IMR-90 (cell line): ENCODE measurements around the gene MOV10L1. TPM values are rescaled to one million over a fixed set of nuclear protein-coding genes. Genes with fewer than 3 reads are reported as not detected.

Source experiments
- ATAC-seq: fragments of 200-7000 bp; cut with Tn5 transposase; 2 replicates; pipeline ENCODE4 v1.9.1; 2020; ENCODE audit warnings: low read depth, mild to moderate bottlenecking, moderate library complexity
- BruUV-seq: library from RNA; stranded (reverse); fragments of 400-500 nt; replicated peaks from 2 replicates; lab custom pipeline; 2021; lab: Mats Ljungman, UMichigan
- CTCF ChIA-PET: fragments of 300-600 bp; formaldehyde crosslinking; extraction: SDS; loops from one replicate; lab custom pipeline; 2021; ENCODE audit warnings: antibody characterized with exemption; lab: Yijun Ruan, JAX
- POLR2A ChIA-PET: fragments of 300-600 bp; sonication (Branson Sonifier 250); formaldehyde crosslinking; loops from one replicate; lab custom pipeline; 2022; ENCODE audit warnings: antibody characterized with exemption; ENCODE audit not compliant: unreplicated experiment; lab: Charles Lee
- DNase-seq: peaks from one replicate; pipeline ENCODE4 v3.0.0; 2013
- H2AFZ ChIP-seq: replicated peaks from 2 replicates; pipeline ENCODE3; 2013; ENCODE audit warnings: low read length, mild to moderate bottlenecking; ENCODE audit not compliant: poor library complexity
- H2AK5ac ChIP-seq: 2 replicates; pipeline ENCODE4 v1.6.1; 2013; ENCODE audit warnings: low read depth, low read length, inconsistent platforms
- H2AK9ac ChIP-seq: replicated peaks from 2 replicates; pipeline ENCODE3; 2013; ENCODE audit warnings: mild to moderate bottlenecking, low read depth, low read length, moderate library complexity; ENCODE audit not compliant: poor library complexity
- H2BK120ac ChIP-seq: 2 replicates; pipeline ENCODE4 v1.6.1; 2013; ENCODE audit warnings: low read depth, low read length, inconsistent platforms
- H2BK15ac ChIP-seq: 3 replicates; pipeline ENCODE4 v1.6.1; 2013; ENCODE audit warnings: low read depth, low read length, inconsistent platforms
- H2BK20ac ChIP-seq: 2 replicates; pipeline ENCODE4 v1.6.1; 2013; ENCODE audit warnings: low read depth, mild to moderate bottlenecking, inconsistent platforms, low read length, moderate library complexity
- H2BK5ac ChIP-seq: 2 replicates; pipeline ENCODE4 v1.6.1; 2013; ENCODE audit warnings: mild to moderate bottlenecking, low read depth, low read length, inconsistent platforms; ENCODE audit not compliant: poor library complexity, severe bottlenecking
- H3K14ac ChIP-seq: replicated peaks from 2 replicates; pipeline ENCODE4 v1.6.1; 2013; ENCODE audit warnings: low read depth, low read length, inconsistent platforms
- H3K18ac ChIP-seq: 2 replicates; pipeline ENCODE4 v1.6.1; 2013; ENCODE audit warnings: low read depth, low read length, control low read depth
- H3K23ac ChIP-seq: 2 replicates; pipeline ENCODE4 v1.6.1; 2013; ENCODE audit warnings: low read depth, low read length, inconsistent platforms
- H3K27ac ChIP-seq: 2 replicates; pipeline ENCODE4 v1.5.1; 2013; ENCODE audit warnings: mild to moderate bottlenecking, control low read depth, low read length; ENCODE audit not compliant: insufficient read depth
- H3K27me3 ChIP-seq: 2 replicates; pipeline ENCODE4 v1.6.1; 2013; ENCODE audit warnings: low read length; ENCODE audit not compliant: control insufficient read depth, insufficient read depth
- H3K36me3 ChIP-seq: 2 replicates; pipeline ENCODE4 v1.6.1; 2013; ENCODE audit warnings: low read length, mixed read lengths; ENCODE audit not compliant: control insufficient read depth, insufficient read depth
- H3K4ac ChIP-seq: 2 replicates; pipeline ENCODE4 v1.6.1; 2013; ENCODE audit warnings: low read depth, low read length, inconsistent platforms
- H3K4me1 ChIP-seq: 2 replicates; pipeline ENCODE4 v1.6.1; 2013; ENCODE audit warnings: low read length, mixed read lengths; ENCODE audit not compliant: control insufficient read depth, insufficient read depth
- H3K4me2 ChIP-seq: 2 replicates; pipeline ENCODE4 v1.6.1; 2013; ENCODE audit warnings: low read depth, mild to moderate bottlenecking, control low read depth, low read length, moderate library complexity
- H3K4me3 ChIP-seq: 2 replicates; pipeline ENCODE4 v1.5.1; 2013; ENCODE audit warnings: low read depth, mild to moderate bottlenecking, control low read depth, low read length, moderate library complexity; ENCODE audit not compliant: insufficient read depth
- H3K56ac ChIP-seq: 2 replicates; pipeline ENCODE4 v1.6.1; 2013; ENCODE audit warnings: low read length, inconsistent platforms; ENCODE audit not compliant: insufficient read depth; ENCODE audit errors: extremely low read depth
- H3K79me1 ChIP-seq, 2 experiments: 2 replicates each; pipeline ENCODE4 v1.6.1; 2013; ENCODE audit warnings: low read length in 2 of 2, inconsistent platforms in 1 of 2, low read depth in 1 of 2
- H3K9ac ChIP-seq: 2 replicates; pipeline ENCODE4 v1.6.1; 2013; ENCODE audit warnings: low read depth, low read length, control low read depth
- H3K9me1 ChIP-seq: 2 replicates; pipeline ENCODE4 v1.6.1; 2013; ENCODE audit warnings: low read length, inconsistent platforms; ENCODE audit not compliant: insufficient read depth
- H3K9me3 ChIP-seq: 2 replicates; pipeline ENCODE4 v1.6.1; 2013; ENCODE audit warnings: low read length; ENCODE audit not compliant: control insufficient read depth, insufficient read depth
- H4K20me1 ChIP-seq: 2 replicates; pipeline ENCODE4 v1.6.1; 2013; ENCODE audit warnings: low read length, inconsistent platforms; ENCODE audit not compliant: insufficient read depth
- H4K5ac ChIP-seq: 2 replicates; pipeline ENCODE4 v1.6.1; 2013; ENCODE audit warnings: mild to moderate bottlenecking, low read depth, low read length, control low read depth
- H4K8ac ChIP-seq, 2 experiments: 2 replicates each; pipeline ENCODE4 v1.6.1; 2013; ENCODE audit warnings: low read depth in 2 of 2, low read length in 2 of 2, control low read depth in 1 of 2, inconsistent platforms in 1 of 2
- H4K91ac ChIP-seq: 2 replicates; pipeline ENCODE4 v1.6.1; 2013; ENCODE audit warnings: low read depth, low read length, inconsistent platforms; ENCODE audit not compliant: insufficient read depth
- BHLHE40 ChIP-seq: fragments of 150-350 bp; IDR thresholded peaks from 2 replicates; pipeline ENCODE4 v1.6.1; 2016; ENCODE audit warnings: mild to moderate bottlenecking, low read depth, low read length
- CEBPB ChIP-seq: IDR thresholded peaks from 2 replicates; pipeline ENCODE4 v1.6.1; 2012; ENCODE audit warnings: low read depth, low read length, improper control_type of control experiment
- RCOR1 ChIP-seq: IDR thresholded peaks from 2 replicates; pipeline ENCODE4 v1.6.1; 2012; ENCODE audit warnings: mild to moderate bottlenecking, low read length, improper control_type of control experiment; ENCODE audit not compliant: insufficient replicate concordance
- WGBS, 2 experiments: methylation state at CpG; one replicate each; pipeline versions ENCODE4 v1.1.5 to v1.1.7; 2013; ENCODE audit warnings: missing lambda C conversion rate in 2 of 2; ENCODE audit not compliant: insufficient read length in 1 of 2; ENCODE audit errors: extremely low coverage in 2 of 2; 5-methylcytosine and 5-hydroxymethylcytosine counted together
- dilution Hi-C: fragments of 300-500 bp; cut with HindIII; formaldehyde crosslinking; loops from one replicate; pipeline ENCODE4 v1.14.3; 2018; ENCODE audit warnings: low sequenced_read_pairs; ENCODE audit not compliant: unreplicated experiment
- in situ Hi-C: fragments of 300-500 bp; cut with MboI; formaldehyde crosslinking; loops from 3 replicates; pipeline ENCODE4 v1.14.3; 2019; ENCODE audit warnings: low sequenced_read_pairs, inconsistent platforms, mixed read lengths
- intact Hi-C: fragments of 100-400 bp; cut with micrococcal nuclease; formaldehyde crosslinking; loops from 2 replicates; pipeline ENCODE4 v1.10.0; 2022
- polyA plus RNA-seq, 3 experiments: library from polyadenylated mRNA; depleted of rRNA; stranded (reverse); fragments of >200 nt; gene quantifications; 2 replicates each; pipeline ENCODE4 v1.2.3, GENCODE V29; 2012; ENCODE audit warnings: low replicate concordance in 1 of 3
- total RNA-seq: library from RNA; depleted of rRNA; stranded (reverse); fragments of >200 nt; gene quantifications from 2 replicates; pipeline ENCODE4 v1.2.3, GENCODE V29; 2012

Gene MOV10L1
- total and polyA plus RNA-seq, 2 of the 4 experiments (the other 2 are of a cell fraction) = 0.72 to 1.4 TPM

DNA sequence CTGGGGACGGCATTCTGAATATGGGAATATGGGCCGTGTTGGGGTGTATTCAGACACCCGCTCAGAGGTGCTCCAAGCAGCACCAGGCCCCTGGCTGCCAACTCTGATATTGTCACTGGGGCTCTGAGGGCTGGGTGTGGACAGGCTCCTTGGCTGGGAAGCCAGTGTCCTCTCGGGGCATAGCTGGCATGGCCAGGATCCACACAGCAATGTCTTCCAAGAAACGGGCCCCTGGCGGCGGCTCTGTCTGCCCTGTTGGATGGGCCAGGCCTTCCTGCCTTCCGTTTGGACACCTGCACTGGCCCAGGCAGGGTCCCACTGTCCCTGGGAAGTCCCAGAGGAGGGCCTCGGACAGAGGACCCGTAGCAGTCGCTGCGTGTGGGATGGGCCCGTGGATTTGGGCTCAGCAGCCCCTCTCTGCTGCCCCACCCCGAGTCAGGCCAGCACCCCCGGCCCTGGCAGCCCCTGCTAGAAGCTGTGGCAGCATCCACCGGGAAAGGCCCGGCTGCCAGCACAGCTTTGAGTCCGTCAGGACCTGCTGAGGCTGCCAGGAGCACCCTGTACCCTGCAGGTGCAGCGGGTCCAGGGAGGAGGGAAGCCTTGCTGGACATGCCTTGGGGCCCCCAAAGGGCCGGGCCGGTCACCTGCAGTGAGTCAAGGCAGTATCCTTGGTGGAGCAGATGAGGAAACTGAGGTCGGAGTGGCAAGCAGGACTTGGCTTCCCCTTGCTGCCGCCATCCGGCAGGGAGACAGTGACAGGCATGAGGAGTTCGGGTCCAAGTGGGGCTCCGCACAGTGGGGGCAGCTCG, 84.8 kb downstream of the MOV10L1 start:
- H3K9me3 ChIP-seq = no peaks in the 10 kb centered on the region
- H3K18ac ChIP-seq = no peak overlapping the region
- TF ChIP-seq RCOR1 (no peak), CEBPB (no peak), BHLHE40 (no peak)
- CTCF ChIA-PET = no interaction called here
- no peak overlapping the region for H2BK15ac ChIP-seq
- H2AFZ ChIP-seq = no peak overlapping the region
- no peak overlapping the region for H4K8ac ChIP-seq
- peaks cover 2% of the 10 kb centered on the region; the same call in 1 of the 2 replicates for H3K36me3 ChIP-seq
- H3K4ac ChIP-seq = no peak overlapping the region
- no peak overlapping the region for H2AK9ac ChIP-seq
- no peak overlapping the region for H3K14ac ChIP-seq
- intact Hi-C loops (no loop called here), dilution Hi-C loops (no loop called here), in situ Hi-C loops (no loop called here)
- DNase-seq (no peak), ATAC-seq (no peak)
- no peak overlapping the region for H2BK20ac ChIP-seq
- POLR2A ChIA-PET = no interaction called here
- H2BK5ac ChIP-seq = no peak overlapping the region
- no peak overlapping the region for H3K9ac ChIP-seq
- H2BK120ac ChIP-seq = no peak overlapping the region
- H4K91ac ChIP-seq = no peak overlapping the region
- no peak overlapping the region for H3K27ac ChIP-seq
- H3K9me1 ChIP-seq = no peaks in the 10 kb centered on the region
- no peaks in the 10 kb centered on the region for H3K79me1 ChIP-seq
- H3K23ac ChIP-seq = no peak overlapping the region
- 87% methylated on average over 18 of the region's 27 CpGs; no CpG with 5 or more reads in 1 of the 2 experiments for WGBS, 2 experiments
- no peak overlapping the region for H3K4me2 ChIP-seq
- BruUV-seq = no TSS peak
- H3K56ac ChIP-seq = no peak overlapping the region
- H4K20me1 ChIP-seq = no peaks in the 10 kb centered on the region
- no peak overlapping the region for H3K4me3 ChIP-seq
- peaks cover 18% of the 10 kb centered on the region for H3K27me3 ChIP-seq
- no peak overlapping the region for H2AK5ac ChIP-seq
- no peaks in the 10 kb centered on the region for H3K4me1 ChIP-seq
- H4K5ac ChIP-seq = no peak overlapping the region
